OCI-LY7 (cell line): ENCODE results near the gene LRRC52. TPM values are rescaled to one million over a fixed set of nuclear protein-coding genes. Genes with fewer than 3 reads are reported as not detected.

Source experiments
- BruUV-seq: library from RNA; stranded (reverse); fragments of 400-500 nt; replicated peaks from 2 replicates; lab custom pipeline; 2021; lab: Mats Ljungman, UMichigan
- CTCF ChIA-PET: fragments of 300-600 bp; sonication (Branson Sonifier 250); formaldehyde crosslinking; loops from one replicate; lab custom pipeline; 2022; ENCODE audit warnings: antibody characterized with exemption; ENCODE audit not compliant: unreplicated experiment; lab: Charles Lee
- POLR2A ChIA-PET: fragments of 300-600 bp; sonication (Branson Sonifier 250); formaldehyde crosslinking; loops from one replicate; lab custom pipeline; 2022; ENCODE audit warnings: antibody characterized with exemption; lab: Charles Lee
- DNase-seq: peaks from one replicate; pipeline ENCODE4 v3.0.0-alpha.2; 2015; ENCODE audit warnings: low spot score
- H2AFZ ChIP-seq: fragments of 200-600 bp; sonication (generic), shearing (Covaris generic); 2 replicates; pipeline ENCODE4 v1.6.1; 2014; ENCODE audit warnings: mild to moderate bottlenecking, antibody characterized with exemption, low read length, moderate library complexity
- H3K27ac ChIP-seq: fragments of 200-600 bp; sonication (generic); 2 replicates; pipeline ENCODE4 v1.5.1; 2014; ENCODE audit warnings: mixed run types, low read depth, mild to moderate bottlenecking, moderate library complexity, low read length, inconsistent platforms; ENCODE audit not compliant: poor library complexity, severe bottlenecking
- H3K36me3 ChIP-seq: fragments of 200-600 bp; sonication (generic); 2 replicates; pipeline ENCODE4 v1.6.1; 2014; ENCODE audit warnings: mild to moderate bottlenecking, antibody characterized with exemption, low read length, moderate library complexity, mixed read lengths; ENCODE audit not compliant: insufficient read depth
- H3K4me1 ChIP-seq: fragments of 200-600 bp; sonication (generic); 2 replicates; pipeline ENCODE4 v1.5.1; 2014; ENCODE audit warnings: mild to moderate bottlenecking, low read length; ENCODE audit not compliant: insufficient read depth, poor library complexity, severe bottlenecking
- H3K4me2 ChIP-seq: fragments of 200-600 bp; sonication (generic); 2 replicates; pipeline ENCODE4 v1.6.1; 2014; ENCODE audit warnings: mild to moderate bottlenecking, low read length
- H3K4me3 ChIP-seq: fragments of 200-600 bp; sonication (generic); 2 replicates; pipeline ENCODE4 v1.5.1; 2014; ENCODE audit warnings: mild to moderate bottlenecking, low read depth, low read length; ENCODE audit not compliant: poor library complexity, severe bottlenecking
- H3K79me2 ChIP-seq: fragments of 200-600 bp; sonication (generic); 2 replicates; pipeline ENCODE4 v1.6.1; 2016; ENCODE audit warnings: low read depth, mild to moderate bottlenecking, low read length, moderate library complexity, mixed read lengths; ENCODE audit not compliant: insufficient read depth
- H3K9me2 ChIP-seq: fragments of 200-600 bp; sonication (generic); 2 replicates; pipeline ENCODE4 v1.6.1; 2016; ENCODE audit warnings: mild to moderate bottlenecking, low read length, mixed read lengths; ENCODE audit not compliant: insufficient read depth
- H3K9me3 ChIP-seq: fragments of 200-600 bp; sonication (generic); 2 replicates; pipeline ENCODE4 v1.6.1; 2014; ENCODE audit warnings: mild to moderate bottlenecking, mixed run types, low read length, mixed read lengths
- H4K20me1 ChIP-seq: fragments of 200-600 bp; sonication (generic); 2 replicates; pipeline ENCODE4 v1.6.1; 2014; ENCODE audit warnings: mild to moderate bottlenecking, antibody characterized with exemption, low read length, moderate library complexity, mixed read lengths; ENCODE audit not compliant: insufficient read depth
- CTCF ChIP-seq: fragments of 200-600 bp; sonication (generic); conservative IDR thresholded peaks from 2 replicates; pipeline ENCODE4 v1.5.1; 2014; ENCODE audit warnings: mild to moderate bottlenecking, antibody characterized with exemption, low read length, moderate library complexity, mixed read lengths
- EZH2phosphoT487 ChIP-seq: fragments of 200-600 bp; sonication (generic); IDR thresholded peaks from 2 replicates; pipeline ENCODE4 v1.6.1; 2018; ENCODE audit warnings: low read depth, borderline replicate concordance, mild to moderate bottlenecking, mixed run types, antibody characterized with exemption, low read length, moderate library complexity, mixed read lengths
- intact Hi-C: fragments of 100-400 bp; cut with micrococcal nuclease; formaldehyde crosslinking; loops from one replicate; pipeline ENCODE4 v1.10.0; 2022; ENCODE audit not compliant: unreplicated experiment
- total RNA-seq, 2 experiments: library from RNA; depleted of rRNA in 1 of 2; stranded (reverse); fragments of >200 nt in 1 of 2; shearing (Covaris generic) in 1 of 2; gene quantifications; 2 replicates each; pipeline ENCODE4 v1.2.3, GENCODE V29; 2014 to 2022

The LRRC52 gene
- total RNA-seq, 2 experiments from 2014 or later = not detected

GRCh38 chr1:165495858-165496205 is 48.0 kb upstream of the LRRC52 start:
- Histone ChIP-seq H3K4me1 (no peaks in the 10 kb centered on the region), H3K4me3 (no peak overlapping the region), H4K20me1 (no peaks in the 10 kb centered on the region), H3K9me2 (no peaks in the 10 kb centered on the region), H3K27ac (no peak overlapping the region), H3K4me2 (no peak overlapping the region), H3K79me2 (no peaks in the 10 kb centered on the region), H3K36me3 (no peaks in the 10 kb centered on the region), H2AFZ (no peak overlapping the region), H3K9me3 (no peaks in the 10 kb centered on the region)
- DNase-seq = no peak
- POLR2A ChIA-PET = interaction anchor here (0.6 to 0.8 kb wide), 2 partner anchors 17 to 76 kb away, joined by 3 to 4 read pairs; no protein-coding TSS in a partner anchor
- CTCF ChIA-PET = no interaction called here
- TF ChIP-seq EZH2phosphoT487 = no peak
- no peak for TF ChIP-seq CTCF
- intact Hi-C loops = no loop called here
- BruUV-seq = no TSS peak

- Histone ChIP-seq H3K9me3 (no peaks in the 10 kb centered on the region), H3K4me2 (no peak overlapping the region), H3K9me2 (no peaks in the 10 kb centered on the region), H3K4me3 (no peak overlapping the region), H3K27ac (no peak overlapping the region), H2AFZ (no peak overlapping the region), H3K4me1 (no peaks in the 10 kb centered on the region), H3K79me2 (no peaks in the 10 kb centered on the region), H3K36me3 (no peaks in the 10 kb centered on the region), H4K20me1 (no peaks in the 10 kb centered on the region)
- ChIA-PET POLR2A (interaction anchor here (0.6 to 0.9 kb wide), 3 partner anchors 10 to 75 kb away, joined by 3 to 4 read pairs (median 3); no protein-coding TSS in a partner anchor), CTCF (no interaction called here)
- DNase-seq = no peak
- no TSS peak for BruUV-seq
- TF ChIP-seq EZH2phosphoT487 (no peak), CTCF (no peak)
- intact Hi-C loops = no loop called here
These were observed 47.3 kb upstream of the LRRC52 start for GRCh38 chr1:165496501-165496900.

GRCh38 chr1:165497069-165498013 is 46.5 kb upstream of the LRRC52 start:
- intact Hi-C loops = no loop called here
- Histone ChIP-seq H3K79me2 (no peaks in the 10 kb centered on the region), H3K4me2 (no peak overlapping the region), H3K9me3 (no peaks in the 10 kb centered on the region), H3K9me2 (no peaks in the 10 kb centered on the region), H3K4me3 (no peak overlapping the region), H3K4me1 (no peaks in the 10 kb centered on the region), H2AFZ (no peak overlapping the region), H3K36me3 (no peaks in the 10 kb centered on the region), H4K20me1 (no peaks in the 10 kb centered on the region), H3K27ac (no peak overlapping the region)
- no peak for DNase-seq
- TF ChIP-seq CTCF (no peak), EZH2phosphoT487 (no peak)
- ChIA-PET CTCF (no interaction called here), POLR2A (interaction anchor here (0.6 to 0.9 kb wide), 2 partner anchors 9 to 76 kb away, joined by 3 read pairs; no protein-coding TSS in a partner anchor)
- BruUV-seq = no TSS peak
